CD14-positive monocyte (primary cell): ENCODE results near the gene ADGRL3. TPM values are rescaled to one million over a fixed set of nuclear protein-coding genes. Genes with fewer than 3 reads are reported as not detected.

Experiments
- DNase-seq, 3 donors: peaks; one replicate each; pipeline ENCODE4 v3.0.0-alpha.2; 2011 to 2022
- H2AFZ ChIP-seq: 2 replicates; pipeline ENCODE4 v1.6.0; 2012; ENCODE audit warnings: mild to moderate bottlenecking, low read depth, low read length, inconsistent platforms; ENCODE audit not compliant: insufficient read depth, poor library complexity, severe bottlenecking
- H3K27ac ChIP-seq, 2 donors: 1 replicate in 1 of 2; 2 replicates in 1 of 2; pipeline ENCODE4 v1.5.1; 2012 to 2013; ENCODE audit warnings: low read length in 2 of 2, control low read depth in 1 of 2, inconsistent platforms in 1 of 2, low read depth in 1 of 2, mild to moderate bottlenecking in 1 of 2
- H3K27me3 ChIP-seq, 2 donors: one replicate each; pipeline versions ENCODE4 v1.6.0 to v1.6.1; 2011 to 2013; ENCODE audit warnings: low read length in 2 of 2; ENCODE audit not compliant: control insufficient read depth in 2 of 2, insufficient read depth in 2 of 2
- H3K36me3 ChIP-seq, 2 donors: replicated peaks in 1 of 2; 1 replicate in 1 of 2; 2 replicates in 1 of 2; pipeline versions ENCODE4 v1.5.1 to v1.6.1; 2012 to 2013; ENCODE audit warnings: low read length in 2 of 2, control low read depth in 1 of 2, inconsistent platforms in 1 of 2, mild to moderate bottlenecking in 1 of 2; ENCODE audit not compliant: insufficient read depth in 2 of 2, control insufficient read depth in 1 of 2
- H3K4me1 ChIP-seq, 2 donors: 1 replicate in 1 of 2; 2 replicates in 1 of 2; pipeline versions ENCODE4 v1.5.1 to v1.6.1; 2012 to 2013; ENCODE audit warnings: low read length in 2 of 2, control low read depth in 1 of 2, inconsistent platforms in 1 of 2, mild to moderate bottlenecking in 1 of 2, moderate library complexity in 1 of 2; ENCODE audit not compliant: insufficient read depth in 2 of 2, control insufficient read depth in 1 of 2
- H3K4me2 ChIP-seq: replicated peaks from 2 replicates; pipeline ENCODE3; 2012; ENCODE audit warnings: low read length, moderate library complexity, mild to moderate bottlenecking; ENCODE audit not compliant: poor library complexity, severe bottlenecking; ENCODE audit errors: extremely low read depth
- H3K4me3 ChIP-seq, 3 experiments: fragments of 200-600 bp in 1 of 3; sonication (generic) in 1 of 3; replicated peaks in 1 of 3; 1 replicate in 2 of 3; 2 replicates in 1 of 3; pipeline ENCODE4 v1.5.1; 2011 to 2013; ENCODE audit warnings: low read length in 3 of 3, mild to moderate bottlenecking in 3 of 3, control low read depth in 2 of 3, low read depth in 2 of 3, inconsistent platforms in 1 of 3, moderate library complexity in 1 of 3
- H3K79me2 ChIP-seq: 2 replicates; pipeline ENCODE4 v1.6.0; 2012; ENCODE audit warnings: mild to moderate bottlenecking, control low read depth, inconsistent platforms, low read length, moderate library complexity; ENCODE audit not compliant: insufficient read depth
- H3K9ac ChIP-seq: 2 replicates; pipeline ENCODE4 v1.6.0; 2017; ENCODE audit warnings: low read length, mild to moderate bottlenecking; ENCODE audit not compliant: insufficient read depth, poor library complexity, severe bottlenecking
- H3K9me3 ChIP-seq, 2 donors: replicated peaks in 1 of 2; 1 replicate in 1 of 2; 2 replicates in 1 of 2; pipeline versions ENCODE4 v1.5.1 to v1.6.1; 2012 to 2013; ENCODE audit warnings: low read length in 2 of 2, control low read depth in 1 of 2; ENCODE audit not compliant: control insufficient read depth in 1 of 2, insufficient read depth in 1 of 2
- H4K20me1 ChIP-seq: 2 replicates; pipeline ENCODE4 v1.6.0; 2012; ENCODE audit warnings: mild to moderate bottlenecking, low read length, control low read depth, moderate library complexity; ENCODE audit not compliant: insufficient read depth
- H3K27ac Mint-ChIP-seq, 7 donors: one replicate each; pipeline ENCODE4 v1.8.0; 2020; ENCODE audit warnings: mild to moderate bottlenecking in 7 of 7, mixed read lengths in 7 of 7, moderate library complexity in 6 of 7, inconsistent platforms in 2 of 7
- H3K27me3 Mint-ChIP-seq, 3 donors: one replicate each; pipeline ENCODE4 v1.8.0; 2021 to 2022; ENCODE audit warnings: low read depth in 3 of 3, mild to moderate bottlenecking in 3 of 3, mixed read lengths in 3 of 3, moderate library complexity in 3 of 3, inconsistent platforms in 1 of 3
- H3K36me3 Mint-ChIP-seq, 2 donors: one replicate each; pipeline ENCODE4 v1.8.0; 2020; ENCODE audit warnings: mixed read lengths in 2 of 2, inconsistent platforms in 1 of 2, mild to moderate bottlenecking in 1 of 2
- H3K4me1 Mint-ChIP-seq: one replicate; pipeline ENCODE4 v1.8.0; 2020; ENCODE audit warnings: mild to moderate bottlenecking, mixed read lengths
- H3K4me3 Mint-ChIP-seq, 2 donors: one replicate each; pipeline ENCODE4 v1.8.0; 2020; ENCODE audit warnings: mild to moderate bottlenecking in 2 of 2, mixed read lengths in 2 of 2, moderate library complexity in 1 of 2
- H3K9me3 Mint-ChIP-seq, 7 donors: one replicate each; pipeline ENCODE4 v1.8.0; 2020 to 2022; ENCODE audit warnings: mixed read lengths in 7 of 7, mild to moderate bottlenecking in 6 of 7, moderate library complexity in 6 of 7, inconsistent platforms in 2 of 7
- CTCF ChIP-seq: fragments of 200-600 bp; IDR thresholded peaks from one replicate; pipeline ENCODE4 v1.8.0; 2022; ENCODE audit warnings: antibody characterized with exemption, mild to moderate bottlenecking
- WGBS: methylation state at CpG from one replicate; pipeline ENCODE4 v1.1.5; 2013; ENCODE audit warnings: missing lambda C conversion rate; ENCODE audit not compliant: insufficient coverage; 5-methylcytosine and 5-hydroxymethylcytosine counted together
- intact Hi-C, 2 donors: fragments of 100-400 bp; cut with micrococcal nuclease; formaldehyde crosslinking; loops; one replicate each; pipeline versions ENCODE4 v1.15.0 to v1.15.1; 2023
- polyA plus RNA-seq, 3 donors: library from polyadenylated mRNA; depleted of rRNA in 1 of 3; unstranded in 2 of 3; stranded (reverse) in 1 of 3; fragments of 300-500 nt in 2 of 3; fragments of >200 nt in 1 of 3; fragmentation: Illumina TruSeq in 2 of 3; gene quantifications; 1 replicate in 2 of 3; 2 replicates in 1 of 3; pipeline ENCODE4 v1.2.3, GENCODE V29; 2012 to 2021

Gene ADGRL3
- polyA plus RNA-seq, 3 donors: not detected

GRCh38 chr4:61173799-61174198 lies 26.3 kb upstream of the ADGRL3 start:
- Histone ChIP-seq H3K4me1 (no peaks in the 10 kb centered on the region), H3K9ac (no peak overlapping the region), H3K36me3 (no peaks in the 10 kb centered on the region), H3K4me2 (no peak overlapping the region), H2AFZ (no peak overlapping the region), H3K27me3 (no peaks in the 10 kb centered on the region), H4K20me1 (no peaks in the 10 kb centered on the region), H3K27ac (no peak overlapping the region), H3K79me2 (no peaks in the 10 kb centered on the region), H3K9me3 (no peaks in the 10 kb centered on the region), H3K4me3 (no peak overlapping the region)
- Mint-ChIP-seq H3K4me3 (no peak overlapping the region), H3K36me3 (no peaks in the 10 kb centered on the region), H3K4me1 (no peaks in the 10 kb centered on the region), H3K9me3 (peaks cover 0 to 8% (median 0%) of the 10 kb centered on the region in 7 donors), H3K27ac (no peak overlapping the region), H3K27me3 (peaks cover 0 to 6% (median 0%) of the 10 kb centered on the region in 3 donors)
- intact Hi-C loops: no loop called here
- no peak for TF ChIP-seq CTCF
- no peak for DNase-seq
- WGBS: no CpG with 5 or more reads among the region's 1 CpG

- no peak overlapping the region for H3K4me3 Mint-ChIP-seq
- H3K4me2 ChIP-seq: no peak overlapping the region
- no peak for DNase-seq
- no peaks in the 10 kb centered on the region for H3K4me1 Mint-ChIP-seq
- no peaks in the 10 kb centered on the region for H3K36me3 Mint-ChIP-seq
- H3K79me2 ChIP-seq: no peaks in the 10 kb centered on the region
- no peaks in the 10 kb centered on the region for H3K4me1 ChIP-seq
- peaks cover 0 to 3% (median 0%) of the 10 kb centered on the region in 3 donors for H3K27me3 Mint-ChIP-seq
- no peak overlapping the region for H3K4me3 ChIP-seq
- H3K9me3 ChIP-seq: no peaks in the 10 kb centered on the region
- no peaks in the 10 kb centered on the region for H3K36me3 ChIP-seq
- no peak overlapping the region for H2AFZ ChIP-seq
- no peak overlapping the region for H3K9ac ChIP-seq
- H3K9me3 Mint-ChIP-seq: peaks cover 0 to 5% (median 1%) of the 10 kb centered on the region in 7 donors
- intact Hi-C loops: no loop called here
- no peak for TF ChIP-seq CTCF
- no peak overlapping the region for H3K27ac Mint-ChIP-seq
- no peaks in the 10 kb centered on the region for H4K20me1 ChIP-seq
- WGBS: no CpG with 5 or more reads among the region's 1 CpG
- H3K27ac ChIP-seq: no peak overlapping the region
- no peaks in the 10 kb centered on the region for H3K27me3 ChIP-seq
Observed at GRCh38 chr4:61175495-61175894, 24.6 kb upstream of the ADGRL3 start.
